MM.1S (cell line): ENCODE data around the gene ARHGAP1.
A peak's percentile ranks its signal among the peaks of the same experiment; 100 is the strongest.

Experiments
- CTCF ChIP-seq: fragments of 300-600 bp; sonication (generic); IDR thresholded peaks from 2 replicates; pipeline ENCODE4 v1.5.1; 2016; ENCODE audit warnings: antibody characterized with exemption, low read length, mixed read lengths
- EZH2 ChIP-seq: fragments of 300-600 bp; sonication (generic); optimal IDR thresholded peaks from 2 replicates; pipeline ENCODE3; 2017; ENCODE audit warnings: low read depth, mild to moderate bottlenecking, antibody characterized with exemption, low read length, mixed read lengths

- TF ChIP-seq CTCF (peak; percentile 24), EZH2 (no peak)
These were observed 30.7 kb downstream of the ARHGAP1 start for GRCh38 chr11:46669711-46670139.
